ENCODE results near the gene ARHGEF4.

Gene ARHGEF4

GRCh38 chr2:130851624-130852382 lies 15.1 kb downstream of the ARHGEF4 start:
- no peak for DNase-seq (ENCODE audit: low spot score)

GRCh38 chr2:130852521-130853115 lies 15.9 kb downstream of the ARHGEF4 start:
- DNase-seq (ENCODE audit: low spot score), result no peak

- DNase-seq (ENCODE audit: low spot score), result no peak
Measured at GRCh38 chr2:130853391-130853790, 16.7 kb downstream of the ARHGEF4 start.

GRCh38 chr2:130854301-130854700 lies 17.6 kb downstream of the ARHGEF4 start:
- DNase-seq (ENCODE audit: low spot score), result no peak

GRCh38 chr2:130864830-130865800 lies 28.4 kb downstream of the ARHGEF4 start:
- no peak for DNase-seq (ENCODE audit: low spot score)

- DNase-seq (ENCODE audit: low spot score), result no peak
Measured at GRCh38 chr2:130869441-130870160, 32.9 kb downstream of the ARHGEF4 start.

- no peak for DNase-seq (ENCODE audit: low spot score)
Measured at GRCh38 chr2:130870161-130870485, 33.4 kb downstream of the ARHGEF4 start.

- DNase-seq (ENCODE audit: low spot score), result no peak
Measured at GRCh38 chr2:130870779-130871178, 34.1 kb downstream of the ARHGEF4 start.

GRCh38 chr2:130871843-130872740 lies 35.4 kb downstream of the ARHGEF4 start:
- DNase-seq (ENCODE audit: low spot score), result no peak

- no peak for DNase-seq (ENCODE audit: low spot score)
Measured at GRCh38 chr2:130872741-130873125, 36.0 kb downstream of the ARHGEF4 start.

- DNase-seq (ENCODE audit: low spot score), result peak; percentile 51
Measured at GRCh38 chr2:130873700-130874346, 37.1 kb downstream of the ARHGEF4 start.

GRCh38 chr2:130874512-130874911 lies 37.8 kb downstream of the ARHGEF4 start:
- no peak for DNase-seq (ENCODE audit: low spot score)

- no peak for DNase-seq (ENCODE audit: low spot score)
Measured at GRCh38 chr2:130875935-130876334, 39.2 kb downstream of the ARHGEF4 start.

GRCh38 chr2:130877258-130877657 lies 40.5 kb downstream of the ARHGEF4 start:
- no peak for DNase-seq (ENCODE audit: low spot score)

GRCh38 chr2:130878316-130878715 lies 41.6 kb downstream of the ARHGEF4 start:
- DNase-seq (ENCODE audit: low spot score), result no peak

- DNase-seq (ENCODE audit: low spot score), result no peak
Measured at GRCh38 chr2:130878933-130879332, 42.2 kb downstream of the ARHGEF4 start.

- DNase-seq (ENCODE audit: low spot score), result no peak
Measured at GRCh38 chr2:130882111-130882690, 45.5 kb downstream of the ARHGEF4 start.

GRCh38 chr2:130882991-130883390 lies 46.3 kb downstream of the ARHGEF4 start:
- no peak for DNase-seq (ENCODE audit: low spot score)

- DNase-seq (ENCODE audit: low spot score), result no peak
Measured at GRCh38 chr2:130883496-130883895, 46.8 kb downstream of the ARHGEF4 start.

GRCh38 chr2:130884013-130884412 lies 47.3 kb downstream of the ARHGEF4 start:
- no peak for DNase-seq (ENCODE audit: low spot score)

All from kidney capillary endothelial cell (primary cell).